Mesothelial cell of epicardium (in vitro differentiated cells): Measurements from ENCODE around the gene FAM98A. TPM values are rescaled to one million over a fixed set of nuclear protein-coding genes. Genes with fewer than 3 reads are reported as not detected.

Source experiments
- DNase-seq, 2 experiments: peaks; one replicate each; pipeline ENCODE4 v3.0.0; 2021; ENCODE audit warnings: low spot score in 2 of 2; ENCODE audit not compliant: unreplicated experiment in 2 of 2
- H3K27ac Mint-ChIP-seq: 2 replicates; pipeline ENCODE4 v1.8.0; 2021; ENCODE audit warnings: mixed read lengths
- H3K27me3 Mint-ChIP-seq: 2 replicates; pipeline ENCODE4 v1.8.0; 2021; ENCODE audit warnings: low read depth, mixed read lengths
- H3K36me3 Mint-ChIP-seq: 2 replicates; pipeline ENCODE4 v1.8.0; 2021; ENCODE audit warnings: mixed read lengths
- H3K4me1 Mint-ChIP-seq: 2 replicates; pipeline ENCODE4 v1.8.0; 2021; ENCODE audit warnings: mixed read lengths
- H3K4me3 Mint-ChIP-seq: 2 replicates; pipeline ENCODE4 v1.8.0; 2021; ENCODE audit warnings: mild to moderate bottlenecking, moderate library complexity, mixed read lengths
- H3K9me3 Mint-ChIP-seq: 2 replicates; pipeline ENCODE4 v1.8.0; 2021; ENCODE audit warnings: mixed read lengths
- total RNA-seq: library from RNA; stranded (reverse); gene quantifications from 3 replicates; pipeline ENCODE4 v1.2.1, GENCODE V29; 2021
- TF ChIP-seq, protein P1 (sequence below): fragments of 200-600 bp; sonication (generic); IDR thresholded peaks from one replicate; pipeline ENCODE4 v1.5.0; 2021; ENCODE audit warnings: antibody characterized with exemption; ENCODE audit not compliant: unreplicated experiment

FAM98A gene
- total RNA-seq, 1 donor from 2014 or later = 29.4 TPM

DNA sequence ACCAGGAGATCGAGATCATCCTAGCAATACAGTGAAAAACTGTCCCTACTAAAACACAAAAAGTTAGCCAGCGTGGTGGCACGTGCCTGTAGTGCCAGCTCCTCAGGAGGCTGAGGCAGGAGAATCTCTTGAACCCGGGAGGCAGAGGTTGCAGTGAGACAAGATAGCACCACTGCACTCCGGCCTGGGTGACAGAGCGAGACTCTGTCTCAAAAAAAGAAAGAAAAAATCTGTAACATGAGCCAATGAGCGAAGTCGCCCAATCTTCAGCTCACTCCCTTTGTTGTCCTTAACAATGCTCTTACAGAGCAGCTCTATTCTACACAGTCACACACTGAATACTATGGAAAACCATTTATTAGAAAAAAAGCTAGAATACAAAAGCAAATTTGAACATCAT is 22.0 kb downstream of the FAM98A start:
- no peak overlapping the region for H3K27ac Mint-ChIP-seq
- H3K27me3 Mint-ChIP-seq = no peaks in the 10 kb centered on the region
- no peak overlapping the region for H3K4me3 Mint-ChIP-seq
- H3K4me1 Mint-ChIP-seq = peaks cover 17% of the 10 kb centered on the region
- H3K9me3 Mint-ChIP-seq = no peaks in the 10 kb centered on the region
- TF ChIP-seq, protein P1, sequence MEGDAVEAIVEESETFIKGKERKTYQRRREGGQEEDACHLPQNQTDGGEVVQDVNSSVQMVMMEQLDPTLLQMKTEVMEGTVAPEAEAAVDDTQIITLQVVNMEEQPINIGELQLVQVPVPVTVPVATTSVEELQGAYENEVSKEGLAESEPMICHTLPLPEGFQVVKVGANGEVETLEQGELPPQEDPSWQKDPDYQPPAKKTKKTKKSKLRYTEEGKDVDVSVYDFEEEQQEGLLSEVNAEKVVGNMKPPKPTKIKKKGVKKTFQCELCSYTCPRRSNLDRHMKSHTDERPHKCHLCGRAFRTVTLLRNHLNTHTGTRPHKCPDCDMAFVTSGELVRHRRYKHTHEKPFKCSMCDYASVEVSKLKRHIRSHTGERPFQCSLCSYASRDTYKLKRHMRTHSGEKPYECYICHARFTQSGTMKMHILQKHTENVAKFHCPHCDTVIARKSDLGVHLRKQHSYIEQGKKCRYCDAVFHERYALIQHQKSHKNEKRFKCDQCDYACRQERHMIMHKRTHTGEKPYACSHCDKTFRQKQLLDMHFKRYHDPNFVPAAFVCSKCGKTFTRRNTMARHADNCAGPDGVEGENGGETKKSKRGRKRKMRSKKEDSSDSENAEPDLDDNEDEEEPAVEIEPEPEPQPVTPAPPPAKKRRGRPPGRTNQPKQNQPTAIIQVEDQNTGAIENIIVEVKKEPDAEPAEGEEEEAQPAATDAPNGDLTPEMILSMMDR = no peak
- no peak for DNase-seq
- H3K36me3 Mint-ChIP-seq = no peaks in the 10 kb centered on the region

DNA sequence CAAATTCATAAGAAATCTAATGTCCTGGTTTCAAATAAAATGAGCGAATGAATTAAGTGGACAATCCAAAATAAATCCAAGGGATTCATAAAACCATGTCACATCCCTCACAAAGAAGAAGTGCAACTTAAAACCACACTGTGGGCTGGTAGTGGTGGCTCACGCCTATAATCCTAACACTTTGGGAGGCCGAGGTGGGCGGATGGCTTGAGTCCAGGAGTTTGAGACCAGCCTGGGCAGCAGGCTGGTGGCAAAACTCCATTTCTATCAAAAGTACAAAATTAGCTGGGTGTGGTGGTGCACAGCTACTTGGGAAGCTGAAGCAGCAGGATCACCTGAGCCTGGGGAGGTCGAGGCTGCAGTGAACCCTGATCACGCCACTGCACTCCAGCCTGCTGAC is 25.4 kb downstream of the FAM98A start:
- H3K9me3 Mint-ChIP-seq = no peaks in the 10 kb centered on the region
- TF ChIP-seq, protein P1 = no peak
- no peak overlapping the region for H3K27ac Mint-ChIP-seq
- H3K4me1 Mint-ChIP-seq = no peaks in the 10 kb centered on the region
- H3K27me3 Mint-ChIP-seq = no peaks in the 10 kb centered on the region
- no peaks in the 10 kb centered on the region for H3K36me3 Mint-ChIP-seq
- H3K4me3 Mint-ChIP-seq = no peak overlapping the region
- no peak for DNase-seq

DNA sequence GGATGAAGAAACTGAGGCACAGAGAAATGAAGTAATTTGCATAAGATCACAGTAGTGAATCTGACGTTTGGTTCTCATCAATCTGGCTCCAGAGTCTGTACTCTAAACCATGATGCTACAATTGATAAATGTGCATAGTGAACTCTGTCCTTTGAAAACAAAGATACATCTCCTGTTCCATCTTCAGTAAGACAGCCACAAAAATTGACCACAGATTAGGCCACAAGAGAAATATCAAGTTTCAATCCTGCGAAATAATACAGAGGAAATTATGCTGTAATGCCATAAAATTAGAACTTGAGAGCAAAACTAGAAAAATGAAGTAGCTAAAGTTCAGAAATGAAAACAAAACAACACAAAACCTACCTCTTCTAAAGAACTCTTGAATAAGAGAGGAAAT is 28.4 kb downstream of the FAM98A start:
- Mint-ChIP-seq H3K9me3 (no peaks in the 10 kb centered on the region), H3K4me3 (no peak overlapping the region), H3K4me1 (peaks cover 8% of the 10 kb centered on the region), H3K36me3 (no peaks in the 10 kb centered on the region), H3K27me3 (no peaks in the 10 kb centered on the region), H3K27ac (no peak overlapping the region)
- no peak for DNase-seq
- TF ChIP-seq, protein P1 = no peak

DNA sequence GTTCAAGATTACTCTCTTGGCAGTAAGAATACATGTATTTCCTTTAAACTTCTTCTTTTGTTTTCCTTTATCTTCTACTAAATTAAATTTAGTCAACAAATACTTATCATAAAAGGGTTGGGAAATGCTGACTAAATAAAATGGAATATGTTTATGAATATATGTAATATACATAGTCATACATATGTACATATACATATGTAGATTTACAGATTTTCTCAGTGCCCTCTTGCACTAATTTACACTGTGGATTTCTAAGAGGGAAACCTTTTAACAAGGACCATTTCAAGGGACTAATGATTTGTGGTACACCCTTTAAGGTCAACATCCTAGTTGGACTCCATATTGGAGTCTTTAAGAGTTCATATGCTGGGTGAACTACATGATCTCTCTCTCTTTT is 37.2 kb downstream of the FAM98A start:
- Mint-ChIP-seq H3K9me3 (no peaks in the 10 kb centered on the region), H3K27me3 (no peaks in the 10 kb centered on the region), H3K27ac (no peak overlapping the region), H3K4me1 (peaks cover 2% of the 10 kb centered on the region), H3K4me3 (no peak overlapping the region), H3K36me3 (no peaks in the 10 kb centered on the region)
- DNase-seq = no peak
- TF ChIP-seq, protein P1 = no peak

DNA sequence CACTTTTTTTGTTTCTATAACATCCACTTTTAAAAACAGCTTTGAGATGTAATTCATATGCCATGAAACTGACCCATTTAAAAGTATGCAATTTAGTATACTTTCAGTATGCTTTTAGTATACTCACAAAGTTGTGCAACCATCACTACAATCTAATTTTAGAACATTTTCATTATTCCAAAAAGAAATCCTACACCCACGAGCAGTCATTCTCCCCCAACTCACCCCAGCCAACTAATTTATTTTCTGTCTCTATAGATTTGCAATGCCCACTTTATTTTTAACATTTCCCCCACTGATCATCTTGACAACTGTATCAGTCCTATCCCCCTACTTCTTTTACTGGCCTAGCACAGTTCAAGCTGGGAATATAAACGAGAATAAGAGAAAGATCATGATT is 39.1 kb downstream of the FAM98A start:
- Mint-ChIP-seq H3K36me3 (no peaks in the 10 kb centered on the region), H3K4me1 (peaks cover 9% of the 10 kb centered on the region), H3K27ac (no peak overlapping the region), H3K9me3 (no peaks in the 10 kb centered on the region), H3K27me3 (no peaks in the 10 kb centered on the region), H3K4me3 (no peak overlapping the region)
- TF ChIP-seq, protein P1 = no peak
- no peak for DNase-seq

DNA sequence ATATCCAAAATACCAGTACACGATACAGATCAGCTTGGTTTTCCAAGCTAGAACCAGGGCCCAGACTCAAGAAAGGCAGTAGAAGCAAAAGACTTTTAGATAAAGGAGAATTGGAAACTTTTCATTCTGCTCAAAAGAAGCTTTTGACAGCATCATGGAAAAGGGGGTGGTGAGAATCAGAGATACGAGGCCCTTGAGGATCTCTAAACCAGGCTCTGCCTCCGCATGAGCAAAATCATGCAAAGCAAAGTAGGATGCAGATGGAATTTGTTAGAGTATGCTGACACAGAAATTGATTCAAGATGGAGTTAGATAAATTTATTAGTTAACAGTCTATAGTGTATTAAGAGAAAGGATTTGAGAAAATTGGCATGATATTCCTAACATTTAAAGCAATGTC is 39.8 kb downstream of the FAM98A start:
- Mint-ChIP-seq H3K4me1 (peaks cover 13% of the 10 kb centered on the region), H3K4me3 (no peak overlapping the region), H3K27me3 (no peaks in the 10 kb centered on the region), H3K36me3 (no peaks in the 10 kb centered on the region), H3K9me3 (no peaks in the 10 kb centered on the region), H3K27ac (no peak overlapping the region)
- TF ChIP-seq, protein P1 = no peak
- DNase-seq = no peak
